ENCODE results near the gene B3GNT3.

- TF ChIP-seq CTCF (IDR thresholded peaks at IDR 0.05) (no peak), POLR2A (IDR thresholded peaks at IDR 0.05) (no peak)
Observed at GRCh38 chr19:17747205-17748098, 47.5 kb upstream of the B3GNT3 start.

All from thyroid gland (tissue), 4 donors.